ENCODE results near the gene FKBP10.

DNA sequence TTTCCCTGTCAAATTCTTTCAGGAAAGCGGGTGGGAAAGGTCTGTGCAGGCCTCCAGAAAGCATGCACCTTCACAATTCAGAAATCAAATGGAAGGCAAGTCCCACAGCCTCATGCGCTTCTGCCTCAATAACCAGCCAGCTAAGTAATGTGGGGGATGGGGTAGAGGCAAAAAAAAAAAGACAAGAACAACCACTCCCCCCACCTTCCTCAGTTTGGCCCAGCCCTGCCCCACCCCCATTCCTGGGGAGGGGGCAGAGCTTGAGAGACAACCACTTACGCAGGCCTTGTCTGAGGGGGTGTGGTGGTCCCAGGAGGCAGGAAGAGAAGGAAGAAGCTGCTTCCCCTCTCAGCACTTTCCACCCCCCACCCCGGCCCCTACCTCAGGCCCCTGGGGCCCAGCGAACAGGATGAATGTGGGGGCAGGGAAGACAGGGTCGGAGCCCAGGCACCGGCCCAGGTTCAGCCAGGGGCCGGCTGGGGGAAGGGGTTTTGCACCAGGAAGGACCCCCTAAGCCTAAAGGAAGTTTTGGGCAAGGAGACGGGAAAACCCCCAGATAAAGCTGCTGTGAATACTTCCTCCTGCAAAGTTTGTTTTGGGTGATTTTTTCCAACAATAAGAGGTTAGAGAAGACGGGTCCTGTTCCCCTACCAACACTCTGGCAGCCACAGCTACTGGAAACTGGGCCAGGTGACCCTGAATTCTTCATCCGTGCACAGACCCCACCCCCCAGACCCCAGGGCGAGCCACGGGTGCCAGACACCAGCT, 27.5 kb upstream of the FKBP10 start:
- no peak for TF ChIP-seq MYC (IDR thresholded peaks at IDR 0.05; ENCODE audit: borderline replicate concordance, low read length)
- TF ChIP-seq, protein P1, sequence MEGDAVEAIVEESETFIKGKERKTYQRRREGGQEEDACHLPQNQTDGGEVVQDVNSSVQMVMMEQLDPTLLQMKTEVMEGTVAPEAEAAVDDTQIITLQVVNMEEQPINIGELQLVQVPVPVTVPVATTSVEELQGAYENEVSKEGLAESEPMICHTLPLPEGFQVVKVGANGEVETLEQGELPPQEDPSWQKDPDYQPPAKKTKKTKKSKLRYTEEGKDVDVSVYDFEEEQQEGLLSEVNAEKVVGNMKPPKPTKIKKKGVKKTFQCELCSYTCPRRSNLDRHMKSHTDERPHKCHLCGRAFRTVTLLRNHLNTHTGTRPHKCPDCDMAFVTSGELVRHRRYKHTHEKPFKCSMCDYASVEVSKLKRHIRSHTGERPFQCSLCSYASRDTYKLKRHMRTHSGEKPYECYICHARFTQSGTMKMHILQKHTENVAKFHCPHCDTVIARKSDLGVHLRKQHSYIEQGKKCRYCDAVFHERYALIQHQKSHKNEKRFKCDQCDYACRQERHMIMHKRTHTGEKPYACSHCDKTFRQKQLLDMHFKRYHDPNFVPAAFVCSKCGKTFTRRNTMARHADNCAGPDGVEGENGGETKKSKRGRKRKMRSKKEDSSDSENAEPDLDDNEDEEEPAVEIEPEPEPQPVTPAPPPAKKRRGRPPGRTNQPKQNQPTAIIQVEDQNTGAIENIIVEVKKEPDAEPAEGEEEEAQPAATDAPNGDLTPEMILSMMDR (IDR thresholded peaks at IDR 0.05) = no peak
- no peak for TF ChIP-seq RCOR1 (IDR thresholded peaks at IDR 0.05; ENCODE audit: low read depth, low read length)
- TF ChIP-seq, protein P2, sequence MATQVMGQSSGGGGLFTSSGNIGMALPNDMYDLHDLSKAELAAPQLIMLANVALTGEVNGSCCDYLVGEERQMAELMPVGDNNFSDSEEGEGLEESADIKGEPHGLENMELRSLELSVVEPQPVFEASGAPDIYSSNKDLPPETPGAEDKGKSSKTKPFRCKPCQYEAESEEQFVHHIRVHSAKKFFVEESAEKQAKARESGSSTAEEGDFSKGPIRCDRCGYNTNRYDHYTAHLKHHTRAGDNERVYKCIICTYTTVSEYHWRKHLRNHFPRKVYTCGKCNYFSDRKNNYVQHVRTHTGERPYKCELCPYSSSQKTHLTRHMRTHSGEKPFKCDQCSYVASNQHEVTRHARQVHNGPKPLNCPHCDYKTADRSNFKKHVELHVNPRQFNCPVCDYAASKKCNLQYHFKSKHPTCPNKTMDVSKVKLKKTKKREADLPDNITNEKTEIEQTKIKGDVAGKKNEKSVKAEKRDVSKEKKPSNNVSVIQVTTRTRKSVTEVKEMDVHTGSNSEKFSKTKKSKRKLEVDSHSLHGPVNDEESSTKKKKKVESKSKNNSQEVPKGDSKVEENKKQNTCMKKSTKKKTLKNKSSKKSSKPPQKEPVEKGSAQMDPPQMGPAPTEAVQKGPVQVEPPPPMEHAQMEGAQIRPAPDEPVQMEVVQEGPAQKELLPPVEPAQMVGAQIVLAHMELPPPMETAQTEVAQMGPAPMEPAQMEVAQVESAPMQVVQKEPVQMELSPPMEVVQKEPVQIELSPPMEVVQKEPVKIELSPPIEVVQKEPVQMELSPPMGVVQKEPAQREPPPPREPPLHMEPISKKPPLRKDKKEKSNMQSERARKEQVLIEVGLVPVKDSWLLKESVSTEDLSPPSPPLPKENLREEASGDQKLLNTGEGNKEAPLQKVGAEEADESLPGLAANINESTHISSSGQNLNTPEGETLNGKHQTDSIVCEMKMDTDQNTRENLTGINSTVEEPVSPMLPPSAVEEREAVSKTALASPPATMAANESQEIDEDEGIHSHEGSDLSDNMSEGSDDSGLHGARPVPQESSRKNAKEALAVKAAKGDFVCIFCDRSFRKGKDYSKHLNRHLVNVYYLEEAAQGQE (IDR thresholded peaks at IDR 0.05) = no peak; the same call in 1 of the 2 replicates
- no peak for TF ChIP-seq ESRRA (IDR thresholded peaks at IDR 0.05; ENCODE audit: borderline replicate concordance, low read length)

All from A549 (cell line).